PC-9 (cell line): Measurements from ENCODE around the gene STAG1. TPM values are rescaled to one million over a fixed set of nuclear protein-coding genes. Genes with fewer than 3 reads are reported as not detected.

Experiments used
- BruUV-seq: library from RNA; stranded (reverse); fragments of 400-500 nt; replicated peaks from 2 replicates; lab custom pipeline; 2021; lab: Mats Ljungman, UMichigan
- CTCF ChIA-PET: fragments of 300-600 bp; sonication (Branson Sonifier 250); formaldehyde crosslinking; loops from one replicate; lab custom pipeline; 2022; ENCODE audit warnings: antibody characterized with exemption; lab: Charles Lee
- POLR2A ChIA-PET: fragments of 300-600 bp; sonication (Branson Sonifier 250); formaldehyde crosslinking; loops from one replicate; lab custom pipeline; 2022; ENCODE audit warnings: antibody characterized with exemption; ENCODE audit not compliant: unreplicated experiment; lab: Charles Lee
- DNase-seq, 2 experiments: peaks; one replicate each; pipeline versions ENCODE4 v3.0.0 to v3.0.0-alpha.2; 2015 to 2022; ENCODE audit warnings: mixed read lengths in 1 of 2
- H2AFZ ChIP-seq: fragments of 200-600 bp; sonication (generic); 2 replicates; pipeline ENCODE4 v1.8.1; 2017; ENCODE audit warnings: antibody characterized with exemption
- H3F3A ChIP-seq: fragments of 200-600 bp; sonication (generic); 2 replicates; pipeline ENCODE4 v1.8.1; 2017; ENCODE audit warnings: antibody characterized with exemption, mild to moderate bottlenecking, low read depth; ENCODE audit not compliant: insufficient read depth
- H3K27ac ChIP-seq: fragments of 200-600 bp; sonication (generic); 2 replicates; pipeline ENCODE4 v1.6.1; 2016; ENCODE audit warnings: mixed run types
- H3K27me3 ChIP-seq: fragments of 200-600 bp; sonication (generic); 2 replicates; pipeline ENCODE4 v1.6.1; 2016; ENCODE audit warnings: low read depth, mixed run types; ENCODE audit not compliant: insufficient read depth
- H3K36me3 ChIP-seq: fragments of 200-600 bp; sonication (generic); 2 replicates; pipeline ENCODE4 v1.6.1; 2016; ENCODE audit warnings: low read depth, mixed run types
- H3K4me1 ChIP-seq: fragments of 200-600 bp; sonication (generic); replicated peaks from 2 replicates; pipeline ENCODE4 v1.6.1; 2016; ENCODE audit warnings: mixed run types; ENCODE audit not compliant: insufficient read depth
- H3K4me2 ChIP-seq: fragments of 200-600 bp; sonication (generic); 2 replicates; pipeline ENCODE4 v1.6.1; 2017; ENCODE audit warnings: mixed run types
- H3K4me3 ChIP-seq: fragments of 200-600 bp; sonication (generic); 2 replicates; pipeline ENCODE4 v1.6.1; 2016; ENCODE audit warnings: mixed run types
- H3K79me2 ChIP-seq: fragments of 200-600 bp; sonication (generic); 2 replicates; pipeline ENCODE4 v1.6.1; 2017; ENCODE audit warnings: low read depth, mixed run types
- H3K9me2 ChIP-seq: fragments of 200-600 bp; sonication (generic); 2 replicates; pipeline ENCODE4 v1.8.1; 2017; ENCODE audit warnings: mild to moderate bottlenecking; ENCODE audit not compliant: insufficient read depth
- H3K9me3 ChIP-seq: fragments of 200-600 bp; sonication (generic); 2 replicates; pipeline ENCODE4 v1.8.1; 2016; ENCODE audit warnings: low read depth; ENCODE audit not compliant: insufficient read depth
- H4K20me1 ChIP-seq: fragments of 200-600 bp; sonication (generic); 2 replicates; pipeline ENCODE4 v1.8.1; 2017; ENCODE audit not compliant: insufficient read depth
- CTCF ChIP-seq: fragments of 200-600 bp; sonication (generic); conservative IDR thresholded peaks from 2 replicates; pipeline ENCODE4 v1.6.1; 2017; ENCODE audit warnings: mixed run types, antibody characterized with exemption, mild to moderate bottlenecking, moderate library complexity
- EZH2 ChIP-seq: fragments of 200-600 bp; sonication (generic); IDR thresholded peaks from 2 replicates; pipeline ENCODE4 v1.8.0; 2017; ENCODE audit warnings: antibody characterized with exemption, low read depth
- intact Hi-C: fragments of 100-400 bp; cut with micrococcal nuclease; formaldehyde crosslinking; loops from one replicate; pipeline ENCODE4 v1.10.0; 2022; ENCODE audit not compliant: unreplicated experiment
- total RNA-seq: library from RNA; stranded (reverse); gene quantifications from 2 replicates; pipeline ENCODE4 v1.2.3, GENCODE V29; 2021

Gene STAG1
- total RNA-seq, 1 experiment from 2014 or later = 39.3 TPM

GRCh38 chr3:136790786-136791185, 38.6 kb upstream of the STAG1 start:
- no peak overlapping the region for H3K27ac ChIP-seq
- intact Hi-C loops = no loop called here
- ChIA-PET POLR2A (no interaction called here), CTCF (no interaction called here)
- H3K9me3 ChIP-seq = no peaks in the 10 kb centered on the region
- H3F3A ChIP-seq = peaks cover 6% of the 10 kb centered on the region; the same call in 1 of the 2 replicates
- H4K20me1 ChIP-seq = no peaks in the 10 kb centered on the region
- TF ChIP-seq CTCF = no peak
- TF ChIP-seq EZH2 = no peak
- H3K36me3 ChIP-seq = no peaks in the 10 kb centered on the region
- H3K79me2 ChIP-seq = no peaks in the 10 kb centered on the region
- no TSS peak for BruUV-seq
- DNase-seq = no peak
- H3K4me2 ChIP-seq = no peak overlapping the region
- no peak overlapping the region for H3K4me3 ChIP-seq
- no peak overlapping the region for H2AFZ ChIP-seq
- peaks cover 18% of the 10 kb centered on the region for H3K4me1 ChIP-seq
- H3K9me2 ChIP-seq = no peaks in the 10 kb centered on the region; the same call in 1 of the 2 replicates
- H3K27me3 ChIP-seq = no peaks in the 10 kb centered on the region

- no peak overlapping the region for H3K4me2 ChIP-seq
- no peak overlapping the region for H3K4me3 ChIP-seq
- intact Hi-C loops = no loop called here
- H3K27ac ChIP-seq = no peak overlapping the region
- no TSS peak for BruUV-seq
- H3K36me3 ChIP-seq = no peaks in the 10 kb centered on the region
- H4K20me1 ChIP-seq = no peaks in the 10 kb centered on the region
- no peaks in the 10 kb centered on the region for H3K9me3 ChIP-seq
- no peaks in the 10 kb centered on the region for H3K79me2 ChIP-seq
- peaks cover 19% of the 10 kb centered on the region for H3K4me1 ChIP-seq
- no peaks in the 10 kb centered on the region; the same call in 1 of the 2 replicates for H3K9me2 ChIP-seq
- ChIA-PET CTCF (interaction anchor here (0.6 kb wide), 1 partner anchor 536 kb away, joined by 11 read pairs; no protein-coding TSS in a partner anchor), POLR2A (no interaction called here)
- H2AFZ ChIP-seq = no peak overlapping the region
- DNase-seq = no peak
- no peaks in the 10 kb centered on the region for H3K27me3 ChIP-seq
- TF ChIP-seq CTCF = no peak
- TF ChIP-seq EZH2 = no peak
- peaks cover 6% of the 10 kb centered on the region; the same call in 1 of the 2 replicates for H3F3A ChIP-seq
These were observed 37.8 kb upstream of the STAG1 start for GRCh38 chr3:136789976-136790375.

- Histone ChIP-seq H3K27me3 (no peaks in the 10 kb centered on the region), H3K27ac (no peak overlapping the region), H4K20me1 (no peaks in the 10 kb centered on the region), H3K4me2 (no peak overlapping the region), H3K9me3 (no peaks in the 10 kb centered on the region), H3K4me1 (peaks cover 19% of the 10 kb centered on the region), H3F3A (peaks cover 6% of the 10 kb centered on the region; the same call in 1 of the 2 replicates), H3K4me3 (no peak overlapping the region), H2AFZ (no peak overlapping the region), H3K9me2 (no peaks in the 10 kb centered on the region), H3K36me3 (no peaks in the 10 kb centered on the region), H3K79me2 (no peaks in the 10 kb centered on the region)
- TF ChIP-seq CTCF (no peak), EZH2 (no peak)
- intact Hi-C loops = no loop called here
- POLR2A ChIA-PET = no interaction called here
- CTCF ChIA-PET = no interaction called here
- no TSS peak for BruUV-seq
- DNase-seq = no peak
These were observed 36.0 kb upstream of the STAG1 start for GRCh38 chr3:136788154-136788553.
